Middle frontal gyrus (tissue), 1 donor: Measurements from ENCODE around the gene DLGAP4.
"Not testable (repeated sequence)": the region's sequence is repeated elsewhere in the genome, so short reads cannot be mapped to it uniquely, and the experiment has no call there.

Experiments
- DNase-seq: peaks from one replicate; pipeline ENCODE4 v3.0.0-alpha.2; 2015; ENCODE audit warnings: low spot score; ENCODE audit errors: extremely low spot score

DLGAP4 gene

GRCh38 chr20:36372666-36373065 lies 66.5 kb downstream of the DLGAP4 start:
- no peak for DNase-seq

GRCh38 chr20:36373089-36373488 lies 67.0 kb downstream of the DLGAP4 start:
- no peak for DNase-seq

- no peak for DNase-seq
Measured at GRCh38 chr20:36374995-36375394, 68.9 kb downstream of the DLGAP4 start.

- no peak for DNase-seq
Measured at GRCh38 chr20:36377348-36378326, 71.5 kb downstream of the DLGAP4 start.

DNA sequence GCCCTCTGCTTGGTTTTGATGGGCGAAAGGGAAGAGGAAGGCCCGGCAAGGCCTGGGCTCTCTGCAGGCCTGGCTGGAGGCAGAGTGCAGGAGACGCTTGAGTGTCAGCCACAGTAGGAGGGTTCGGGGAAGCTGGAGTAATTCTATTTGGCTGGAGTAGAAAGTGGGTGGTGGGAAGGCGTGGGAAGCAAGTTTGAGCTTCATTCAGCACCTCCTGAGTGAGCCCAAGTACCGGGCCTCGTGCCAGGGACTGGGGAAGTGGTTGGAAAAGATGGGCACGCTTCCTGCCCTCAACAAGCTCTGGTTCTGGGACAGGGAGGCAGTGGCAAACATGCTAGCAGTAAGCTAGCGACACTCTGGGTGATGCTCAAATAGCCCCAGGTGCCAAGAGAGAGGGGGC lies 72.5 kb downstream of the DLGAP4 start:
- no peak for DNase-seq

DNA sequence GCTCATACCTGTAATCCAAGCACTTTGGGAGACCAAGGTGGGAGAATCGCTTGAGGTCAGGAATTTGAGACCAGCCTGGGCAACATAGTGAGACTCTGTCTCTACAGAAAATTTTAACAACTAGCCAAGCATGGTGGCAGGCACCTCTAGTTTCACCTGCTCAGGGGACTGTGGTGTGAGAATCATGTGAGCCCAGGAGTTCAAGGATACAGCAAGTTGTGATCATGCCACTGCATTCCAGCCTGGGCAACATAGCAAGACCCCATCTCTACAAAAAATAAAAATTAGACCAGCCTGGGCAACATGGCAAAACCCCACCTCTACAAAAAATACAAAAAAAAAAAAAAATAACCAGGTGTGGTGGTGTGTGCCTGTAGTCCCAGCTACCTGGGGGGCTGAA lies 73.8 kb downstream of the DLGAP4 start:
- not testable (repeated sequence) for DNase-seq

DNA sequence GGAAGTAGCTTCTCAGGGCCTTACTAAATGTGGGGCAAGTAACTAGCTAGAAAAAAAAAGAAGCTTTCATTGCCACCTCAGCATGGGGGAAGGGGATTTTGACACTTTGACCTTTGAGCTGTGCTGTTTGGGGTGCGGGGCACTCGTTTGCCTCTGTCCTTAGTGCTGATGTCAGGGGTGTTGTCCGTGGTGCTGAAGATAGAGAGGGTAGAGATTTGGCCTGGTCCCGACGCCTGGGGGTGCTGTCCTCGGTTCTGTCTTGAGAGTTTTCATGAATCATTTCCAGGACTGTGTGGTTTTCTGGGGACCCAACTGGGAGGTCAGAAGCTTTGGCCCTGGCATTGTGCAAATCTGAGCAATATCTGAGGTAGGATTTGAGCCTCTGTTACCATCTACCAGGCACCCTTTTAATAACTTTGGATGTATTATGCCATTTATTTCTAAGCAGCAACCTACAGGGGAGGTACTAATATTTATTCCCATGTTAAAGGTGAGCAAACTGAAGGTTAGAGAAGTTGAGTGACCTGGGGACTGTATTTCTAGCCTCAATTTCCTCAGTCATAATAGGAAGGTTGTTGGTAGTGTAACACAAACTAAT lies 78.0 kb downstream of the DLGAP4 start:
- DNase-seq, result no peak

- no peak for DNase-seq
Measured at GRCh38 chr20:36385503-36385902, 79.4 kb downstream of the DLGAP4 start.

GRCh38 chr20:36386236-36386635 lies 80.1 kb downstream of the DLGAP4 start:
- no peak for DNase-seq

- no peak for DNase-seq
Measured at GRCh38 chr20:36390269-36390668, 84.1 kb downstream of the DLGAP4 start.

- no peak for DNase-seq
Measured at GRCh38 chr20:36390719-36391415, 84.7 kb downstream of the DLGAP4 start.

- DNase-seq, result no peak
Measured at GRCh38 chr20:36391456-36391855, 85.3 kb downstream of the DLGAP4 start.

DNA sequence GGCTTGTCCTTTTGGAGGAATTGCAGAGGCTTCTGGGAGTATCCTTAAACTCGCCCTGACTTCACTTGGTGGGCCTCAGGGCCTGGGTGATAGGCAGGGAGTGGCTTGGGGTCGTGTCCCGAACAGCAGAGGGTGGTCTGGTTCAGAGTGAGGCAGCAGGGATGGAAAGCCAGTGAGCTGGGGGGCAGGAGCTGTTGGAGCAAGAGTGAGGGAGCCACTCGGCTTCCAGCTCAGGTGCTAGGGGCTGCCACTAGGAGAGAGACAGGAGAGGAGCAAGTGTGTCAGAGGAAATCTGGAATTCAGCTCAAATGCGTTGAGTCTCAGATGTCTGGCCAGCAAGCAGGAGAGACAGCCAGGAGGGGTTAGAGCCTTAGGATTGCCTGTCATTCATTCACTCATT lies 85.8 kb downstream of the DLGAP4 start:
- no peak for DNase-seq

DNA sequence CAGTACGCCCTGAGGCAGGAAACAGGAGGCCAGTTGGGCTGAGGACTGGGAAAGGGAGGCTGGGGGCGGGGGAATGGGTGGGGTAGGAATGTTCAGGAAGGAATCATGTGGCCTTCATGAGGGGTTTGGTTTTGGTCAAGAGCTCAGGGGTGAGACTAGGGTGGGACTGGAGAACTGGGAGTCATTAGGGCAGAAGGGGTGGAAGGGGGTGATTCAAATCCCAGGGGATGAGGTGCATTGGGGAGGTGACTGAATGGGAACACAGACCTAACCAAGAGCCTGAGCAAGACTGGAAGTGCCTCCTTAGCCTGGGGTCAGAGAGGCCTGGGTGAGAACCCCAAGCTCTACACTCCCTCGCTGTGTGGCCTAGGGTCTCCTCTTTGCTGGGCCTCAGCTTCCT lies 86.8 kb downstream of the DLGAP4 start:
- DNase-seq, result no peak

DNA sequence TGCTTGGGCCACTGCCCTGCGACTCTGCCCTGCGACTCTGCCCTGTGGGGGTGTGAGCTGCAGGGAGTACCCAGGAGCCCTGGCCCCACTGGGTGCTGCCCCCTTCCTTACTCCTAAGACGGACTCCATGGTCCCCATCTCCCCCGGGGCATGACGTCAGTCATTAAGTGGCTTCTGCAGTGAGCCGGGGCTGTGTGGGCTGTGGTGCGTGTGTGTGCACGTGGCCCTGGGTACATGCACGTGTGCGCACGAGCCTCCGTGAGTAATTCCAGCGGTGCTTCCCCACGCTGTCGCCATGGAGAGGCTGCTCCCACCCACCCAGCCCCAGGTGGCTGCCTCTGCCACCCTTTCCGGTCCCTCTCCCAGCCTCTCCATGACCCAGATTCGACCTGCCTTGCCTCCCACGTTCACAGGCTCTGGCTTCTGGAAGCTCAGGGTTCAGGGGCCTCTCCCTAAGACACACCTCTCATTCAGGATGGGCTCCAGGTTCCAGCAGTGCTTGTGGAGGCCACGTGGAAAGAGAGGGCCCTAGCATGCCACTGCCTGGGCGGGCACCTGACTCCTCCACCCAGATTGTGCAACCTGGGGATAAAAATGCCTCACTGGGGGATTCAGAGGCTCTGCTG lies 88.3 kb downstream of the DLGAP4 start:
- DNase-seq, result no peak

DNA sequence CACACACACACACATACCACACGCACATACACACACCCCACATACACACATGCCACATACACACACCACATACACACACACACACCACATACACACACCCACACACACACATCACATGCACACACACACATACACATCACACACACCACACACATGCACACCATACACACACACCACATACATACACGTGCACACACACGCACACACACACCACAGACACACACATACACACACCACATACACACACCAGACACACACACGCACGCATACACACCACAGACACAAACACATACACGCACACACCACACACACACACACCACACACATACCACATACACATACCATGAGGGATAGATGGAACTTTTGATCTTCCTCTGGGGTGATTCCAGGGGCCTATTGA lies 90.2 kb downstream of the DLGAP4 start:
- no peak for DNase-seq

- no peak for DNase-seq
Measured at GRCh38 chr20:36396847-36397630, 90.9 kb downstream of the DLGAP4 start.

DNA sequence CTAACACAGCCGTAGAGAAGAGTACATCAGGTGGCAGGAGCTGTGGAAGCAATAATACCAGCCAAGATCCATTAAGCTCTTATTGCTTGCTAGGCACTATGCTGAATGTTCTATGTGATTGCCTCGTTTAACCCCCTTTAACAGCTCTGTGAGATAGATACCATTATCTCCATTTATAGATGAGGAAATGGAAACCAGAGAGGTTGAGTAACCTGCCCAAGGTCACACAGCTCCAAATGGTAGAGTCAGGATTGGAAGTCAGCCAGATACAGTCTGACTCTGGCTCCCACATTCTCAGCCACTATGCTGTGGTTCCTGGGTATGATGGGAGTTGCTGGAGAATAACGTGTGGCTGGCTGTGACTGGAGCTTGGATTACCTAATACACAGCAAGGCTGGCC lies 92.4 kb downstream of the DLGAP4 start:
- DNase-seq, result no peak

DNA sequence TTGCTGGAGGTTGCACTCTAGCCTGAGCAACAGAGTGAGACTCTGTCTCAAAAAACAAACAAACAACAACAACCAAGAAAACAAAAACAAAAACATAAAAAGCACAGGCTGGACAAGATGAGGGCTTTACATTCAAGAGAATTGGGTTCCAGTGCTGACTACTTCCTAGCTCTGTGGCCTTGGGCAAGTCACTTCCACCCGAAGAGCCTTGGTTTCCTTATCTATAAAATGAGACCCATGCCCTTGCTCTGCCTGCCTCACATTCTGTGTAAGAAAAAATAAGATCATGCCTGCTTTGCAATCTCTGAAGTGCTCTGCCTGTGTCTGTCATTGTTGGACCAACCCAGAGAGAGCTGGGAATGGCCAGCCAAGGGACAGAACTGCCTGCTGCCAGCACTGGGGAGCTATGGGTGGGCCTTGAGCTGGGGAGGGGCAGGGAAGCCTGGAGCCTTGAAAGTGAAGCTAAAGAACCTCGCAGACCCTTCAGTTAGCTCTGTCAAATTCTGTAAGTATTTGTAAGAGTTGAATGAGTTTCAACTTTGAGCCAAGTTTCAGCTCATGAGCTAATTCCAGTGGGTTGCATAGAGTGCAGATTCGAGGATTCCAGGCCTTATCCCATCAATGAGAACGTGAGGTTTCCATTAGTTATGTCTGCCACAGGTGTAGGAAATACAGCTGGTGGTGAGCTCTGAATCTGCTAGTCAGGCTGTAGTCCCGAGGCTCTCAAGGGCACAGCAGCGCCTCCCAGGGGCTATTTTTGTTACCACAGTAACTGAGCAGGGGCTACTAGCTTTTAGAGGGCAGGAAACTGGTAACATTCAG lies 93.2 kb downstream of the DLGAP4 start:
- no peak for DNase-seq

- no peak for DNase-seq
Measured at GRCh38 chr20:36399969-36400545, 93.9 kb downstream of the DLGAP4 start.
